ENCODE data around the gene GDNF.

DNA sequence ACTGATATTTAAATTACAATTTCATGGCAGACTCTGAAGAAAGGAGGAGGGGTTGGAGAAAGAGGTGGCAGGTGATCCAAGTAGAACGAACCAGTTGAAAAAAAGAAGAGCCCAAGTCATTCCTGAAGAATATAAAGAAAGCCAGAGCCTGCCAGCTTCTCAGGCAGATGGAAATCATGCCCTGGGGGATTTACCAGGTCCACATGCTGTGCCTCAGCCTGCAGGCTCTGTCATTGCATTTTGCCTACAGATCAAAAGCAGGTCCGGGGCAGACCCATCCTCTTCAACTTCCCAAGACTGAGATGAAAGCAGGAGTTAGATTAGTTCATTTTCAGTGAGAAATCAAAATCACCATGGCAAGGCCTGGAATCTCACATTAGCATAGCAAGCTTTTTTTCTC is 48.5 kb downstream of the GDNF start:
- TF ChIP-seq, protein P1, sequence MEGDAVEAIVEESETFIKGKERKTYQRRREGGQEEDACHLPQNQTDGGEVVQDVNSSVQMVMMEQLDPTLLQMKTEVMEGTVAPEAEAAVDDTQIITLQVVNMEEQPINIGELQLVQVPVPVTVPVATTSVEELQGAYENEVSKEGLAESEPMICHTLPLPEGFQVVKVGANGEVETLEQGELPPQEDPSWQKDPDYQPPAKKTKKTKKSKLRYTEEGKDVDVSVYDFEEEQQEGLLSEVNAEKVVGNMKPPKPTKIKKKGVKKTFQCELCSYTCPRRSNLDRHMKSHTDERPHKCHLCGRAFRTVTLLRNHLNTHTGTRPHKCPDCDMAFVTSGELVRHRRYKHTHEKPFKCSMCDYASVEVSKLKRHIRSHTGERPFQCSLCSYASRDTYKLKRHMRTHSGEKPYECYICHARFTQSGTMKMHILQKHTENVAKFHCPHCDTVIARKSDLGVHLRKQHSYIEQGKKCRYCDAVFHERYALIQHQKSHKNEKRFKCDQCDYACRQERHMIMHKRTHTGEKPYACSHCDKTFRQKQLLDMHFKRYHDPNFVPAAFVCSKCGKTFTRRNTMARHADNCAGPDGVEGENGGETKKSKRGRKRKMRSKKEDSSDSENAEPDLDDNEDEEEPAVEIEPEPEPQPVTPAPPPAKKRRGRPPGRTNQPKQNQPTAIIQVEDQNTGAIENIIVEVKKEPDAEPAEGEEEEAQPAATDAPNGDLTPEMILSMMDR (IDR thresholded peaks at IDR 0.05; ENCODE audit: low read length), result no peak
- no peak for TF ChIP-seq EZH2 (IDR thresholded peaks at IDR 0.05; ENCODE audit: borderline replicate concordance, low read length)
